SK-N-SH (cell line): ENCODE results near the gene TYK2.

Source experiments
- CTCF ChIP-seq: fragments of 200-600 bp; sonication (generic); IDR thresholded peaks from 2 replicates; pipeline ENCODE4 v1.6.1; 2017; ENCODE audit warnings: antibody characterized with exemption, mild to moderate bottlenecking, moderate library complexity
- TAF1 ChIP-seq: IDR thresholded peaks from 2 replicates; pipeline ENCODE4 v1.6.1; 2012; ENCODE audit warnings: low read depth, mild to moderate bottlenecking, low read length, moderate library complexity, borderline replicate concordance

GRCh38 chr19:10399878-10400277 is 19.5 kb upstream of the TYK2 start:
- TF ChIP-seq TAF1 (no peak), CTCF (no peak)
